Measurements from ENCODE around the gene SF3B5.

- no peak for TF ChIP-seq EZH2 (IDR thresholded peaks at IDR 0.05; ENCODE audit: borderline replicate concordance, low read length)
- TF ChIP-seq, protein P1, sequence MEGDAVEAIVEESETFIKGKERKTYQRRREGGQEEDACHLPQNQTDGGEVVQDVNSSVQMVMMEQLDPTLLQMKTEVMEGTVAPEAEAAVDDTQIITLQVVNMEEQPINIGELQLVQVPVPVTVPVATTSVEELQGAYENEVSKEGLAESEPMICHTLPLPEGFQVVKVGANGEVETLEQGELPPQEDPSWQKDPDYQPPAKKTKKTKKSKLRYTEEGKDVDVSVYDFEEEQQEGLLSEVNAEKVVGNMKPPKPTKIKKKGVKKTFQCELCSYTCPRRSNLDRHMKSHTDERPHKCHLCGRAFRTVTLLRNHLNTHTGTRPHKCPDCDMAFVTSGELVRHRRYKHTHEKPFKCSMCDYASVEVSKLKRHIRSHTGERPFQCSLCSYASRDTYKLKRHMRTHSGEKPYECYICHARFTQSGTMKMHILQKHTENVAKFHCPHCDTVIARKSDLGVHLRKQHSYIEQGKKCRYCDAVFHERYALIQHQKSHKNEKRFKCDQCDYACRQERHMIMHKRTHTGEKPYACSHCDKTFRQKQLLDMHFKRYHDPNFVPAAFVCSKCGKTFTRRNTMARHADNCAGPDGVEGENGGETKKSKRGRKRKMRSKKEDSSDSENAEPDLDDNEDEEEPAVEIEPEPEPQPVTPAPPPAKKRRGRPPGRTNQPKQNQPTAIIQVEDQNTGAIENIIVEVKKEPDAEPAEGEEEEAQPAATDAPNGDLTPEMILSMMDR (conservative IDR thresholded peaks at IDR 0.05 in 1 of 2, IDR thresholded peaks at IDR 0.05 in 1 of 2; ENCODE audit: extremely low read depth in 1 of 2, insufficient read depth in 1 of 2, low read depth in 1 of 2, low read length in 2 of 2), result no peak
Observed at GRCh38 chr6:144110210-144110609, 14.8 kb upstream of the SF3B5 start.

Measured in mammary epithelial cell (primary cell).